Psoas muscle (tissue), 8 donors: ENCODE data around the gene GALNT9. TPM values are rescaled to one million over a fixed set of nuclear protein-coding genes. Genes with fewer than 3 reads are reported as not detected.
A peak's percentile ranks its signal among the peaks of the same experiment; 100 is the strongest.

Source experiments
- ATAC-seq, 4 donors: fragments of 200-7000 bp; cut with Tn5 transposase; one replicate each; pipeline ENCODE4 v1.9.1; 2020; ENCODE audit warnings: moderate library complexity in 3 of 4, mild to moderate bottlenecking in 2 of 4
- DNase-seq, 2 donors: peaks; one replicate each; pipeline ENCODE4 v3.0.0-alpha.2; 2020
- H3K27ac ChIP-seq: fragments of 200-600 bp; one replicate; pipeline ENCODE4 v1.8.0; 2022
- H3K27me3 ChIP-seq, 3 donors: fragments of 200-600 bp in 1 of 3; one replicate each; pipeline versions ENCODE4 v1.6.1 to v1.8.0; 2013 to 2022; ENCODE audit warnings: low read length in 2 of 3, mild to moderate bottlenecking in 2 of 3, moderate library complexity in 1 of 3; ENCODE audit not compliant: insufficient read depth in 3 of 3
- H3K36me3 ChIP-seq, 2 donors: fragments of 200-600 bp in 1 of 2; one replicate each; pipeline versions ENCODE4 v1.6.1 to v1.8.0; 2013 to 2022; ENCODE audit warnings: low read depth in 1 of 2, mild to moderate bottlenecking in 1 of 2, moderate library complexity in 1 of 2; ENCODE audit not compliant: insufficient read depth in 1 of 2
- H3K4me1 ChIP-seq: fragments of 200-600 bp; one replicate; pipeline ENCODE4 v1.8.0; 2022
- H3K4me3 ChIP-seq: fragments of 200-600 bp; one replicate; pipeline ENCODE4 v1.8.0; 2022; ENCODE audit warnings: mild to moderate bottlenecking
- H3K9me3 ChIP-seq: fragments of 200-600 bp; one replicate; pipeline ENCODE4 v1.8.0; 2022
- WGBS, 3 donors: extraction: QIAGEN DNeasy Blood & Tissue Kit; methylation state at CpG; one replicate each; pipeline versions ENCODE4 v1.1.6 to v1.1.7; 2013; 5-methylcytosine and 5-hydroxymethylcytosine counted together
- intact Hi-C, 2 donors: fragments of 100-400 bp; cut with DNase I; formaldehyde crosslinking; loops; one replicate each; pipeline versions ENCODE4 v1.11.0 to v1.14.2; 2022
- polyA plus RNA-seq, 3 donors: library from polyadenylated mRNA; stranded (reverse); fragments of 200-250 nt; gene quantifications; one replicate each; pipeline ENCODE4 v1.2.3, GENCODE V29; 2013
- total RNA-seq, 4 donors: library from RNA; stranded (reverse); fragmentation: NEBNext Ultra II Directional in 2 of 4; extraction: Animal tissue kit (Norgen Biotek cat#: 25700) in 2 of 4; gene quantifications; one replicate each; pipeline versions ENCODE4 v1.2.1 to v1.2.4, GENCODE V29; 2021 to 2023
- TF ChIP-seq, protein P1 (sequence below): fragments of 200-600 bp; IDR thresholded peaks from one replicate; pipeline ENCODE4 v1.8.0; 2022; ENCODE audit warnings: antibody characterized with exemption
- donor health status: healthy with polysubstance abuse.
- donor health status: DM: no; HTN: no; CAD: no; lungs with moderate emphysema.
- donor health status: Bipolar disorder and iron deficiency.
- donor health status: healthy.
- donor health status: DM: yes; HTN: yes; CAD: no.
- donor health status: DM: no; HTN: no; CAD: no.
- donor health status: DM: no; HTN: no; CAD: no.
- donor health status: DM: yes; HTN: yes; CAD: no.

Gene GALNT9
- total and polyA plus RNA-seq, 7 donors, result 0.01 to 0.21 (median 0.08) TPM; not detected in 4

DNA sequence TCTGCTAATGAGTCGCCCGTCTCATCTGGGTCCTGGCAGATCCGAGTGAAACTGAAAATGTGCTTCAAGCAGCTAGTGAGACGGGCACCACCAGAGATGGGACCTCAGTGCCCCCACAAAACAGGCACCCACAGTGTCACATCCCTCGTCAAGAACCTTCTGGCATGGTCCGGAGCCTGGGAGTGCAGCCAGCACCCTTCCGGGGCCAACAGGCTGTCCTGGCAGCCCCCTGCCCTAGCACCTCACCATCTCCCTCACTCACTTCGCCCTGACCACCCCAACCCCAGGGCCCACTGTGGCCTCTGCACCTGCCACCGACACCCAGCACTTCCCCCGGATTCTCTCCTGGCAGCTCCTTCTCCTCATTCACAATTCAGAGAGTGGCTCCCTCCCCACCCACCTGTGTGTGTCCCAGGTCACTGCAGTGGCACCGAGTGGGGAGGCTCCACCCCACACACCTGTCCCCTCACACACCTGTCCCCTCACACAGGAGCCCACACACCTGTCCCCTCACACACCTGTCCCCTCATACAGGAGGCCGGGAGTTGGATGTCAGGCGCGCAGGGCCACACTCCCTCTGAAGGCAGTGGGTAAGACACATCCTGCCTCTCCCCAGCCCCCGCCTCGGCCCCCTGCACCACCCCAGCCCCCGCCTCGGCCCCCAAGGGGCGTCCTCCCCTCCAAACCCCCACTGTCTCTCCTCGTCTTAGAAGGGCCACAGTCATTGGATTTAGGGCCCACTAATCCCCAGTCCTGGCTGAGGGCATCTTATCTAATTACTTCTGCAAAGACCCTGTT lies 7.9 kb downstream of the GALNT9 start:
- Histone ChIP-seq H3K27ac (no peak overlapping the region), H3K4me3 (no peak overlapping the region), H3K4me1 (no peaks in the 10 kb centered on the region), H3K27me3 (peaks cover 0 to 80% (median 18%) of the 10 kb centered on the region in 3 donors), H3K36me3 (no peaks in the 10 kb centered on the region), H3K9me3 (no peaks in the 10 kb centered on the region)
- peak in 1 of 2 donors; percentile 30 for DNase-seq
- ATAC-seq, result no peak
- intact Hi-C loops, result no loop called here
- 67 to 79% (median 72%) methylated on average over 19 to 20 of the region's 20 CpGs for WGBS, 3 donors
- TF ChIP-seq, protein P1, sequence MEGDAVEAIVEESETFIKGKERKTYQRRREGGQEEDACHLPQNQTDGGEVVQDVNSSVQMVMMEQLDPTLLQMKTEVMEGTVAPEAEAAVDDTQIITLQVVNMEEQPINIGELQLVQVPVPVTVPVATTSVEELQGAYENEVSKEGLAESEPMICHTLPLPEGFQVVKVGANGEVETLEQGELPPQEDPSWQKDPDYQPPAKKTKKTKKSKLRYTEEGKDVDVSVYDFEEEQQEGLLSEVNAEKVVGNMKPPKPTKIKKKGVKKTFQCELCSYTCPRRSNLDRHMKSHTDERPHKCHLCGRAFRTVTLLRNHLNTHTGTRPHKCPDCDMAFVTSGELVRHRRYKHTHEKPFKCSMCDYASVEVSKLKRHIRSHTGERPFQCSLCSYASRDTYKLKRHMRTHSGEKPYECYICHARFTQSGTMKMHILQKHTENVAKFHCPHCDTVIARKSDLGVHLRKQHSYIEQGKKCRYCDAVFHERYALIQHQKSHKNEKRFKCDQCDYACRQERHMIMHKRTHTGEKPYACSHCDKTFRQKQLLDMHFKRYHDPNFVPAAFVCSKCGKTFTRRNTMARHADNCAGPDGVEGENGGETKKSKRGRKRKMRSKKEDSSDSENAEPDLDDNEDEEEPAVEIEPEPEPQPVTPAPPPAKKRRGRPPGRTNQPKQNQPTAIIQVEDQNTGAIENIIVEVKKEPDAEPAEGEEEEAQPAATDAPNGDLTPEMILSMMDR, result no peak

DNA sequence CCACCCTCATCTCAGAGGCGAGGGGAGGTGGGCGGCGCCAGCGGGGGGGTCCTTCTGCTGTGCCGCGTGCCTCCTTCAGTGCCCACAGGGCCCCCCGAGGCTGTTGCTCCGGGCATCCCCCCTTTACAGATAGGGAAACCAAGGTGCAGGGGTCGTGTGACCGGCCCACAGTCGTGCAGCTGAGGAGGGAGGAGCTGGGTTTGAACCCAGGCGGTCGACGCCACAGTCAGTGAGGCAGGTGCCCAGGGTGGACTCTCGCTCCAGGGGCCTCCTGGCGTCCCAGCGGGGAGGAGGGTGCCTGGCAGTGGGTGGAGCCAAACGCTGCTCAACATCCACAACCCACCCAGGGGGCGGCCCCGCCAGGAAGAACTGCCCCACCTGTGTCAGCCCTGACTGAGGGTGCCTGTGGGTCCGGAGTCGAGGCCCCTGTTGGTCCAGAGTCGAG lies 8.6 kb downstream of the GALNT9 start:
- Histone ChIP-seq H3K4me3 (no peak overlapping the region), H3K36me3 (no peaks in the 10 kb centered on the region), H3K4me1 (no peaks in the 10 kb centered on the region), H3K9me3 (no peaks in the 10 kb centered on the region), H3K27ac (no peak overlapping the region), H3K27me3 (peaks cover 0 to 79% (median 19%) of the 10 kb centered on the region in 3 donors)
- intact Hi-C loops, result no loop called here
- WGBS, 3 donors, result 79 to 81% (median 79%) methylated on average over 21 to 23 of the region's 23 CpGs
- TF ChIP-seq, protein P1, result no peak
- DNase-seq, result peak; percentile 8 to 30
- ATAC-seq, result no peak

DNA sequence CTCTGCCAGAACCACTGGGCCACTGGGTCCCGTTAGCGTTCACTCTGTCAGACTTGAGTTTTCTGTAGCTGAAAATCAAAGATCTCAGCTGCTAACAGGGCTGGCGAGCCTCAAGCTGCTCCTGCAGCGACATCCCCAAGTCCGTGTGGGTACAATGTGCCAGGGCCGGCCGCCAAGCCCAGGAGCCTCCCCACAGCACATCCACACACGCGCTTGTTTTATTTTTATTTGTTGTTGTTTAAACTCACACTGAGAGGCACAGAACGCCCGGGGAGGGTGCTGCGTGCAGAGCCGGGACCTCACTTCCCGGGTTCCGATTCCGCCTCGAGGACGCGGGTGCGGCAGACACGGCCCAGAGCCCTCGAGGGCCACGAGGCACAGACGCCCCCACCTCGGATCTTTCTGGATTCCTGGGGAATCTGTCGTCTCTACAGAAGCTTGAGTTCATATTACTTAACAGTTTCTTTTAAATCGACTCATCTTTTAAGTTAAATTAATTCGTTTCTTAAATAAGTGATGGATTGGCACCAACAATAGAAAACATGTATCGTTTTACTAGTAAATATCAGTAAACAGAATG lies 9.3 kb downstream of the GALNT9 start:
- no peaks in the 10 kb centered on the region for H3K36me3 ChIP-seq
- H3K27ac ChIP-seq, result no peak overlapping the region
- H3K4me1 ChIP-seq, result no peaks in the 10 kb centered on the region
- intact Hi-C loops, result no loop called here
- 78 to 82% (median 80%) methylated on average over 29 of the region's 29 CpGs for WGBS, 3 donors
- TF ChIP-seq, protein P1, result no peak
- no peak overlapping the region for H3K4me3 ChIP-seq
- DNase-seq (no peak), ATAC-seq (no peak)
- peaks cover 0 to 74% (median 22%) of the 10 kb centered on the region in 3 donors for H3K27me3 ChIP-seq
- no peaks in the 10 kb centered on the region for H3K9me3 ChIP-seq

DNA sequence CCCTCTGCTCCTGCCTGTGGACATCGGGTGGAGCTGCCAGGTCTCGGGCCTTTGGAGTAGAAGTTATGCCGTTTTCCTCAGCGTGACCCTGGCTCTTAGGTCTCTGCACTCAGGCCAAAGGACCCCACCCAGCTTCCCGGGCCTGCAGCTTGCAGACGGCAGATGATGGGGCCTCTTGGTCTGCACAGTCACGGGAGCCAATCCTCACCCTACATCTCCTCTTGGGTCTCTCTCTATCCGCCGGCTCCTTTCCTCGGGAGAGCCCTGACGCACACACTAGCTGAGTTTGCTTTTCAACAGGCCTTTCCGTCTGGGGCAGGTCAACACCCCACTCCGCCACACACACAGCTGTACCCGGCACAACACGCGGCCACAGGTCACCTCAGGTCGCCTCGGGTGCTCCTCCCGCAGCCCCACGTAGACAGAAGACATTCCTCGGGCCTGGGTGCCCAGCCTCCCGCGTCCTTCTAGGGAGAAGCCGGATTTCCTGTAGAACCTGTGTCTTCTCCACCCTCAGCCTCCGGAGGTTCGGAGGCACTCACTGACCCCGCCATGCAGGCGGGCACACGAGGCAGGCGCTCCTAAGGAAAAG lies 9.9 kb downstream of the GALNT9 start:
- intact Hi-C loops, result no loop called here
- no peak for ATAC-seq
- WGBS, 3 donors, result 54 to 57% (median 55%) methylated on average over 30 of the region's 30 CpGs
- H3K27me3 ChIP-seq, result peaks cover 0 to 69% (median 20%) of the 10 kb centered on the region in 3 donors
- TF ChIP-seq, protein P1, result no peak
- DNase-seq, result peak; percentile 4 to 38
- no peak overlapping the region for H3K4me3 ChIP-seq
- H3K9me3 ChIP-seq, result no peaks in the 10 kb centered on the region
- no peak overlapping the region for H3K27ac ChIP-seq
- H3K4me1 ChIP-seq, result no peaks in the 10 kb centered on the region
- H3K36me3 ChIP-seq, result no peaks in the 10 kb centered on the region
